HEK293 (cell line): ENCODE results near the gene MED15.
"Not testable (repeated sequence)": the region's sequence is repeated elsewhere in the genome, so short reads cannot be mapped to it uniquely, and the experiment has no call there.

ENCODE experiments used
- CTCF ChIA-PET: fragments of 350-600 bp; formaldehyde crosslinking; extraction: SDS; loops from one replicate; lab custom pipeline; 2021; ENCODE audit warnings: antibody characterized with exemption; lab: Yijun Ruan, JAX
- POLR2A ChIA-PET: fragments of 300-600 bp; formaldehyde crosslinking; extraction: SDS; loops from one replicate; lab custom pipeline; 2020; ENCODE audit warnings: antibody characterized with exemption, inconsistent platforms; lab: Yijun Ruan, JAX
- H3K27ac ChIP-seq: fragments of 200-500 bp; sonication (Bioruptor generic); 2 replicates; pipeline ENCODE4 v1.5.1; 2014; ENCODE audit warnings: low read depth, low read length, control low read depth, inconsistent platforms; ENCODE audit errors: extremely low read depth
- H3K36me3 ChIP-seq, 2 experiments: fragments of 200-500 bp in 1 of 2; sonication (Bioruptor generic) in 1 of 2; 1 replicate in 1 of 2; 2 replicates in 1 of 2; pipeline ENCODE4 v1.5.1; 2014 to 2017; ENCODE audit warnings: inconsistent platforms in 2 of 2, low read length in 2 of 2; ENCODE audit not compliant: control insufficient read depth in 2 of 2, insufficient read depth in 1 of 2
- H3K4me1 ChIP-seq: fragments of 200-500 bp; sonication (Bioruptor generic); 2 replicates; pipeline ENCODE4 v1.5.1; 2014; ENCODE audit warnings: mild to moderate bottlenecking, low read length, inconsistent platforms; ENCODE audit not compliant: control insufficient read depth, insufficient read depth
- H3K4me3 ChIP-seq: 2 replicates; pipeline ENCODE4 v1.5.1; 2011; ENCODE audit warnings: low read depth, mild to moderate bottlenecking, control low read depth, low read length, moderate library complexity
- H3K9me3 ChIP-seq: fragments of 200-500 bp; sonication (Bioruptor generic); 2 replicates; pipeline ENCODE4 v1.5.1; 2014; ENCODE audit warnings: low read depth, low read length, inconsistent platforms; ENCODE audit not compliant: control insufficient read depth, insufficient read depth
- PRDM10 ChIP-seq: fragments of 450-650 bp; formaldehyde crosslinking; IDR thresholded peaks from 2 replicates; pipeline ENCODE4 v1.5.1; 2016; ENCODE audit warnings: missing biosample characterization, missing genetic modification characterization
- TCF7L2 ChIP-seq: IDR thresholded peaks from 2 replicates; pipeline ENCODE4 v1.6.1; 2011; ENCODE audit warnings: low read depth, mild to moderate bottlenecking, inconsistent platforms, low read length, moderate library complexity, borderline replicate concordance
- ZFHX2 ChIP-seq: fragments of 450-650 bp; formaldehyde crosslinking; conservative IDR thresholded peaks from 2 replicates; pipeline ENCODE4 v1.5.1; 2016; ENCODE audit warnings: missing biosample characterization, missing genetic modification characterization
- ZFP41 ChIP-seq: fragments of 450-650 bp; formaldehyde crosslinking; IDR thresholded peaks from 2 replicates; pipeline ENCODE4 v1.5.1; 2016; ENCODE audit warnings: missing biosample characterization, missing genetic modification characterization, borderline replicate concordance
- ZNF133 ChIP-seq: fragments of 450-650 bp; formaldehyde crosslinking; IDR thresholded peaks from 2 replicates; pipeline ENCODE4 v1.5.1; 2016; ENCODE audit warnings: missing biosample characterization, missing genetic modification characterization
- ZNF211 ChIP-seq: fragments of 450-650 bp; formaldehyde crosslinking; IDR thresholded peaks from 2 replicates; pipeline ENCODE4 v1.5.1; 2016; ENCODE audit warnings: low read depth, missing biosample characterization, missing genetic modification characterization
- ZNF292 ChIP-seq: fragments of 450-650 bp; formaldehyde crosslinking; IDR thresholded peaks from 2 replicates; pipeline ENCODE4 v1.5.1; 2016; ENCODE audit warnings: low read depth, missing biosample characterization, missing genetic modification characterization, borderline replicate concordance
- ZNF549 ChIP-seq: fragments of 450-650 bp; IDR thresholded peaks from 2 replicates; pipeline ENCODE4 v1.5.1; 2018; ENCODE audit warnings: missing biosample characterization, missing genetic modification characterization, mild to moderate bottlenecking, inconsistent platforms, moderate library complexity
- ZNF664 ChIP-seq: fragments of 450-650 bp; formaldehyde crosslinking; IDR thresholded peaks from 2 replicates; pipeline ENCODE4 v1.5.1; 2016; ENCODE audit warnings: missing biosample characterization, missing genetic modification characterization
- ZNF830 ChIP-seq: fragments of 450-650 bp; IDR thresholded peaks from 2 replicates; pipeline ENCODE4 v1.5.0; 2018; ENCODE audit warnings: missing biosample characterization, missing genetic modification characterization, low read depth, mild to moderate bottlenecking, moderate library complexity
- TF ChIP-seq, protein P1 (sequence below): fragments of 450-650 bp; formaldehyde crosslinking; IDR thresholded peaks from 2 replicates; pipeline ENCODE4 v1.5.1; 2016; ENCODE audit warnings: missing biosample characterization, missing genetic modification characterization, borderline replicate concordance
- TF ChIP-seq, protein P2 (sequence below): fragments of 450-650 bp; formaldehyde crosslinking; IDR thresholded peaks from 2 replicates; pipeline ENCODE4 v1.5.1; 2016; ENCODE audit warnings: missing biosample characterization, missing genetic modification characterization
- TF ChIP-seq, protein P3 (sequence below): fragments of 450-650 bp; formaldehyde crosslinking; IDR thresholded peaks from 2 replicates; pipeline ENCODE4 v1.5.1; 2016; ENCODE audit warnings: missing biosample characterization, missing genetic modification characterization

Gene MED15

DNA sequence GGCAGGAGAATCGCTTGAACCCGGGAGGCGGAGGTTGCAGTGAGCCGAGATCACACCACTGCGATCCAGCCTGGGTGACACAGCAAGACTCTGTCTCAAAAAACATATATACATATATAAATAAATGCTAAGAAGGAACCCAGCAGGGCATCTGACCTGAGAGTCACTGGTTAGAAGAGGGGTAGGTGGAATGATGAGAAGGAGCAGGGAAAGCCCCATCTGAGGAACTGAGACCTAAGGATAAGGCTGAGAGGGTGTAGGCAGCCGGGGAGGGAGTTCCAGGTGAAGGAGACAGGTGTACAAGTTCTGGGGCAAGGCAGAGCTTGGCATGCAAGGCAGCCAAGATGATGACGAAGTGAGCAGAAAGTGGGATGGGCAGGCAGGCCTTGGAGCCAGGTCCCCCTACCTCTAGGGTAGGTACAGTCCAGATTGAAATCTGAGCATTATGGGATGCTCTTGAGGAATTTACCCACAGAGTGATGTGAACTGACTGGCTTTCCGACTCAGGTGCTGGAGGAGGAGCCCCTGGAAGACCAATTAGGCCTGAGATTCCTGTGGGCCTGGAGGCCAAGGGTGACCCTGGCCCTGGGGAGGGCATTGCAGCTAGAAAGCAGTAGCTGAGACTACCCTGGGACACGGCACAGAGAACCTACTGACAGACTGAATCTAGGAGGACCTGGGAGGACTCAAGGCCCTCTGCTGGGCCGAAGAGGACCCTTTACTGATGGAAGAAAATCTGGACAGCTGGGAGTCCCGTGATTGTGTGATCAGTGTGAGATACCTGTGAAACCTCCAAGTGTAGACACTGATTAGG is 34.6 kb upstream of the MED15 start:
- Histone ChIP-seq H3K4me1 (no peaks in the 10 kb centered on the region), H3K4me3 (no peak overlapping the region), H3K9me3 (no peaks in the 10 kb centered on the region), H3K36me3 (peaks cover 0 to 45% of the 10 kb centered on the region in 2 experiments; a peak in 2 of 3 replicates), H3K27ac (no peak overlapping the region)
- no peak for TF ChIP-seq ZNF830 (tag by site-specific recombination)
- peak; percentile 63 for TF ChIP-seq PRDM10 (tag by site-specific recombination)
- TF ChIP-seq, protein P1, sequence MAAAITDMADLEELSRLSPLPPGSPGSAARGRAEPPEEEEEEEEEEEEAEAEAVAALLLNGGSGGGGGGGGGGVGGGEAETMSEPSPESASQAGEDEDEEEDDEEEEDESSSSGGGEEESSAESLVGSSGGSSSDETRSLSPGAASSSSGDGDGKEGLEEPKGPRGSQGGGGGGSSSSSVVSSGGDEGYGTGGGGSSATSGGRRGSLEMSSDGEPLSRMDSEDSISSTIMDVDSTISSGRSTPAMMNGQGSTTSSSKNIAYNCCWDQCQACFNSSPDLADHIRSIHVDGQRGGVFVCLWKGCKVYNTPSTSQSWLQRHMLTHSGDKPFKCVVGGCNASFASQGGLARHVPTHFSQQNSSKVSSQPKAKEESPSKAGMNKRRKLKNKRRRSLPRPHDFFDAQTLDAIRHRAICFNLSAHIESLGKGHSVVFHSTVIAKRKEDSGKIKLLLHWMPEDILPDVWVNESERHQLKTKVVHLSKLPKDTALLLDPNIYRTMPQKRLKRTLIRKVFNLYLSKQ (tag by site-specific recombination) = no peak
- TF ChIP-seq ZFHX2 (tag by site-specific recombination) = no peak
- TF ChIP-seq TCF7L2 = no peak
- CTCF ChIA-PET = interaction anchor here (1.0 to 1.2 kb wide), 2 partner anchors 8 to 16 kb away, joined by 4 to 5 read pairs; no protein-coding TSS in a partner anchor
- POLR2A ChIA-PET = no interaction called here

- no peaks in the 10 kb centered on the region for H3K4me1 ChIP-seq
- ChIA-PET CTCF (interaction anchor here (1.0 kb wide), 1 partner anchor 89 kb away, joined by 3 read pairs; no protein-coding TSS in a partner anchor), POLR2A (no interaction called here)
- H3K36me3 ChIP-seq = peaks cover 0 to 24% of the 10 kb centered on the region in 2 experiments; a peak in 2 of 3 replicates
- H3K9me3 ChIP-seq = no peaks in the 10 kb centered on the region
- no peak overlapping the region for H3K4me3 ChIP-seq
- no peak overlapping the region for H3K27ac ChIP-seq
- TF ChIP-seq ZNF292 (no peak), ZFP41 (no peak), ZNF549 (tag by site-specific recombination) (no peak), ZNF211 (no peak), ZNF133 (no peak), ZNF664 (no peak)
- TF ChIP-seq, protein P2, sequence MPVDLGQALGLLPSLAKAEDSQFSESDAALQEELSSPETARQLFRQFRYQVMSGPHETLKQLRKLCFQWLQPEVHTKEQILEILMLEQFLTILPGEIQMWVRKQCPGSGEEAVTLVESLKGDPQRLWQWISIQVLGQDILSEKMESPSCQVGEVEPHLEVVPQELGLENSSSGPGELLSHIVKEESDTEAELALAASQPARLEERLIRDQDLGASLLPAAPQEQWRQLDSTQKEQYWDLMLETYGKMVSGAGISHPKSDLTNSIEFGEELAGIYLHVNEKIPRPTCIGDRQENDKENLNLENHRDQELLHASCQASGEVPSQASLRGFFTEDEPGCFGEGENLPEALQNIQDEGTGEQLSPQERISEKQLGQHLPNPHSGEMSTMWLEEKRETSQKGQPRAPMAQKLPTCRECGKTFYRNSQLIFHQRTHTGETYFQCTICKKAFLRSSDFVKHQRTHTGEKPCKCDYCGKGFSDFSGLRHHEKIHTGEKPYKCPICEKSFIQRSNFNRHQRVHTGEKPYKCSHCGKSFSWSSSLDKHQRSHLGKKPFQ (tag by site-specific recombination) = no peak
- TF ChIP-seq, protein P3, sequence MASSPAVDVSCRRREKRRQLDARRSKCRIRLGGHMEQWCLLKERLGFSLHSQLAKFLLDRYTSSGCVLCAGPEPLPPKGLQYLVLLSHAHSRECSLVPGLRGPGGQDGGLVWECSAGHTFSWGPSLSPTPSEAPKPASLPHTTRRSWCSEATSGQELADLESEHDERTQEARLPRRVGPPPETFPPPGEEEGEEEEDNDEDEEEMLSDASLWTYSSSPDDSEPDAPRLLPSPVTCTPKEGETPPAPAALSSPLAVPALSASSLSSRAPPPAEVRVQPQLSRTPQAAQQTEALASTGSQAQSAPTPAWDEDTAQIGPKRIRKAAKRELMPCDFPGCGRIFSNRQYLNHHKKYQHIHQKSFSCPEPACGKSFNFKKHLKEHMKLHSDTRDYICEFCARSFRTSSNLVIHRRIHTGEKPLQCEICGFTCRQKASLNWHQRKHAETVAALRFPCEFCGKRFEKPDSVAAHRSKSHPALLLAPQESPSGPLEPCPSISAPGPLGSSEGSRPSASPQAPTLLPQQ (tag by site-specific recombination) = no peak
Observed at GRCh38 chr22:20475115-20475436, 32.3 kb upstream of the MED15 start.

DNA sequence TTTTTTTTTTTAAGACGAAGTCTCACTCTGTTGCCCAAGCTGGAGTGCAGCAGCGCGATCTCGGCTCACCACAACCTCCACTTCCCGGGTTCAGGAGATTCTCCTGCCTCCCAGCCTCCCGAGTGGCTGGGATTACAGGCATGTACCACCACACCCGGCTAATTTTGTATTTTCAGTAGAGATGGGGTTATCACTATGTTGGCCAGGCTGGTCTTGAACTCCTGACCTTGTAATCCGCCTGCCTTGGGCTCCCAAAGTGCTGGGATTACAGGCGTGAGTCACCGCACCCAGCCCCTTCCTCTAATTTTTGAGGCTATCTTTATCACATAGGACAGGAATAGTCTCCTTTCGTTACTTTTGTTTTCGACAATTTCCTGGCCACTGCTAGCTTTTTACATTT is 31.8 kb upstream of the MED15 start:
- peaks cover 0 to 24% of the 10 kb centered on the region in 2 experiments; a peak in 2 of 3 replicates for H3K36me3 ChIP-seq
- H3K9me3 ChIP-seq, POLR2A ChIA-PET, H3K27ac ChIP-seq, H3K4me3 ChIP-seq, H3K4me1 ChIP-seq: not testable (repeated sequence)
- CTCF ChIA-PET = interaction anchor here (1.0 kb wide), 1 partner anchor 9 kb away, joined by 6 read pairs; no protein-coding TSS in a partner anchor

DNA sequence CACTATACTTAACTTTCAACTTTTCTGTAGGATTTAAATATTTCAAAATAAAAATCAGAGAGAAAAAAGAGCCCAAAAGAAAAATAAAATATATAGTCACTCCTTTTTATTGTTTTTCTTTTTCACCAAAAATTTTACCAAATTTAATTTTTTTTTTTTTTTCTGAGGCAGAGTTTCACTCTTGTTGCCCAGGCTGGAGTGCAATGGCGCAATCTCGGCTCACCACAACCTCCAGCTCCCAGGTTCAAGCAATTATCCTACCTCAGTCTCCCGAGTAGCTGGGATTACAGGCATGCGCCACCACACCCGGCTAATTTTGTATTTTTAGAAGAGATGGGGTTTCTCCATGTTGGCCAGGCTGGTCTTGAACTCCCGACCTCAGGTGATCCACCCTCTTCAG is 29.4 kb upstream of the MED15 start:
- H3K4me1 ChIP-seq, CTCF ChIA-PET, H3K27ac ChIP-seq, H3K9me3 ChIP-seq, H3K4me3 ChIP-seq: not testable (repeated sequence)
- peaks cover 6 to 15% of the 10 kb centered on the region in 2 experiments; a peak in 2 of 3 replicates for H3K36me3 ChIP-seq
- POLR2A ChIA-PET = interaction anchor here (0.7 kb wide), 1 partner anchor 271 kb away, joined by 3 read pairs; no protein-coding TSS in a partner anchor
